GM18951 (cell line): Measurements from ENCODE around the gene MRPL19.

Experiments used
- POLR2A ChIP-seq: IDR thresholded peaks from 4 replicates; pipeline ENCODE4 v1.6.1; 2011; ENCODE audit warnings: mild to moderate bottlenecking; ENCODE audit not compliant: insufficient read length, insufficient read depth; ENCODE audit errors: extremely low read depth
- in situ Hi-C: fragments of 300-500 bp; cut with MboI; formaldehyde crosslinking; loops from one replicate; pipeline ENCODE4 v1.12.0; 2022; ENCODE audit warnings: low sequenced_read_pairs, mixed read lengths, inconsistent platforms; ENCODE audit not compliant: unreplicated experiment

MRPL19 gene

GRCh38 chr2:75607988-75608683, 38.4 kb upstream of the MRPL19 start:
- in situ Hi-C loops: loop anchor here (25.0 kb wide), 2 partner anchors 696 to 896 kb away; no protein-coding TSS in a partner anchor
- no peak for TF ChIP-seq POLR2A

- in situ Hi-C loops: loop anchor here (25.0 kb wide), 2 partner anchors 697 to 897 kb away; no protein-coding TSS in a partner anchor
- TF ChIP-seq POLR2A: no peak
Measured at GRCh38 chr2:75608684-75609333, 37.8 kb upstream of the MRPL19 start.

GRCh38 chr2:75609334-75609689, 37.3 kb upstream of the MRPL19 start:
- TF ChIP-seq POLR2A: no peak

GRCh38 chr2:75609937-75610508, 36.6 kb upstream of the MRPL19 start:
- TF ChIP-seq POLR2A: no peak
- in situ Hi-C loops: loop anchor here (10.0 to 25.0 kb wide), 3 partner anchors 545 to 898 kb away; no protein-coding TSS in a partner anchor

More at GRCh38 chr2:75609334-75609689, 37.3 kb upstream of the MRPL19 start:
- in situ Hi-C loops: loop anchor here (25.0 kb wide), 2 partner anchors 697 to 897 kb away; no protein-coding TSS in a partner anchor

- no peak for TF ChIP-seq POLR2A
- in situ Hi-C loops: loop anchor here (10.0 to 25.0 kb wide), 3 partner anchors 546 to 898 kb away; no protein-coding TSS in a partner anchor
Measured at GRCh38 chr2:75610671-75611070, 35.9 kb upstream of the MRPL19 start.

- in situ Hi-C loops: loop anchor here (10.0 to 25.0 kb wide), 3 partner anchors 547 to 900 kb away; no protein-coding TSS in a partner anchor
- TF ChIP-seq POLR2A: no peak
Measured at GRCh38 chr2:75612108-75612861, 34.3 kb upstream of the MRPL19 start.

- in situ Hi-C loops: loop anchor here (10.0 to 25.0 kb wide), 3 partner anchors 548 to 901 kb away; no protein-coding TSS in a partner anchor
- no peak for TF ChIP-seq POLR2A
Measured at GRCh38 chr2:75612862-75613243, 33.7 kb upstream of the MRPL19 start.

- no peak for TF ChIP-seq POLR2A
- in situ Hi-C loops: loop anchor here (10.0 to 25.0 kb wide), 3 partner anchors 549 to 902 kb away; no protein-coding TSS in a partner anchor
Measured at GRCh38 chr2:75614162-75614651, 32.4 kb upstream of the MRPL19 start.

- TF ChIP-seq POLR2A: no peak
- in situ Hi-C loops: loop anchor here (10.0 to 25.0 kb wide), 3 partner anchors 552 to 904 kb away; no protein-coding TSS in a partner anchor
Measured at GRCh38 chr2:75616406-75616805, 30.2 kb upstream of the MRPL19 start.

- in situ Hi-C loops: loop anchor here (10.0 to 25.0 kb wide), 3 partner anchors 552 to 905 kb away; no protein-coding TSS in a partner anchor
- TF ChIP-seq POLR2A: no peak
Measured at GRCh38 chr2:75616933-75617332, 29.6 kb upstream of the MRPL19 start.

GRCh38 chr2:75619956-75620740, 26.4 kb upstream of the MRPL19 start:
- in situ Hi-C loops: loop anchor here (10.0 to 25.0 kb wide), 3 partner anchors 555 to 908 kb away; no protein-coding TSS in a partner anchor
- TF ChIP-seq POLR2A: no peak

- in situ Hi-C loops: loop anchor here (25.0 kb wide), 2 partner anchors 709 to 909 kb away; no protein-coding TSS in a partner anchor
- no peak for TF ChIP-seq POLR2A
Measured at GRCh38 chr2:75621228-75621627, 25.4 kb upstream of the MRPL19 start.

GRCh38 chr2:75622500-75622899, 24.1 kb upstream of the MRPL19 start:
- TF ChIP-seq POLR2A: no peak
- in situ Hi-C loops: loop anchor here (25.0 kb wide), 2 partner anchors 710 to 910 kb away; no protein-coding TSS in a partner anchor
